HepG2 (cell line): ENCODE measurements around the gene ZCCHC3. TPM values are rescaled to one million over a fixed set of nuclear protein-coding genes. Genes with fewer than 3 reads are reported as not detected.
A peak's percentile ranks its signal among the peaks of the same experiment; 100 is the strongest.

Experiments
- ATAC-seq: fragments of 200-7000 bp; cut with Tn5 transposase; 3 replicates; pipeline ENCODE4 v1.9.1; 2020; ENCODE audit warnings: mild to moderate bottlenecking, moderate library complexity
- BruUV-seq: library from RNA; stranded (reverse); fragments of 400-500 nt; replicated peaks from 2 replicates; lab custom pipeline; 2021; lab: Mats Ljungman, UMichigan
- CTCF ChIA-PET: fragments of 300-600 bp; formaldehyde crosslinking; extraction: SDS; loops from one replicate; lab custom pipeline; 2021; ENCODE audit warnings: low total read pairs, inconsistent platforms, low intra/inter-chr PET ratio; lab: Yijun Ruan, JAX
- POLR2A ChIA-PET: fragments of 350-600 bp; sonication (Branson Sonifier 250); formaldehyde crosslinking; loops from one replicate; lab custom pipeline; 2020; ENCODE audit warnings: antibody characterized with exemption, inconsistent platforms; lab: Yijun Ruan, JAX
- DNase-seq: peaks from one replicate; pipeline ENCODE4 v3.0.0-alpha.2; 2015; ENCODE audit warnings: low spot score
- FAIRE-seq: peaks from 3 replicates; lab custom pipeline; 2011; peaks lifted over from hg19 to GRCh38; lab: Jason Lieb, UNC
- H2AFZ ChIP-seq: one replicate; pipeline ENCODE4 v1.6.1; 2011; ENCODE audit warnings: low read length, inconsistent platforms
- H3K27ac ChIP-seq: fragments of 300-600 bp; 3 replicates; pipeline ENCODE4 v1.8.0; 2011; ENCODE audit warnings: mixed run types, mild to moderate bottlenecking, mixed read lengths, low read length, inconsistent platforms; ENCODE audit not compliant: insufficient read depth; ENCODE audit errors: extremely low read length
- H3K27me3 ChIP-seq, 2 experiments: fragments of 200-600 bp in 1 of 2; 2 replicates in 1 of 2; 3 replicates in 1 of 2; pipeline versions ENCODE4 v1.6.0 to v1.8.0; 2011; ENCODE audit warnings: low read length in 2 of 2, mild to moderate bottlenecking in 2 of 2, moderate library complexity in 2 of 2, inconsistent platforms in 1 of 2; ENCODE audit not compliant: insufficient read depth in 2 of 2, control insufficient read depth in 1 of 2
- H3K36me3 ChIP-seq, 2 experiments: fragments of 200-600 bp in 1 of 2; replicated peaks in 1 of 2; 2 replicates in 1 of 2; 3 replicates in 1 of 2; pipeline versions ENCODE4 v1.5.1 to v1.8.0; 2011; ENCODE audit warnings: low read length in 2 of 2, inconsistent platforms in 1 of 2; ENCODE audit not compliant: insufficient read depth in 2 of 2, control insufficient read depth in 1 of 2
- H3K4me1 ChIP-seq: 2 replicates; pipeline ENCODE4 v1.5.1; 2012; ENCODE audit warnings: low read length, inconsistent platforms; ENCODE audit not compliant: insufficient read depth
- H3K4me2 ChIP-seq: 2 replicates; pipeline ENCODE4 v1.6.0; 2011; ENCODE audit warnings: low read depth, low read length, inconsistent platforms
- H3K4me3 ChIP-seq, 3 experiments: fragments of 200-600 bp in 1 of 3; sonication (generic), shearing (Covaris generic) in 1 of 3; replicated peaks in 1 of 3; 2 replicates each; pipeline ENCODE4 v1.5.1; 2011 to 2016; ENCODE audit warnings: low read length in 3 of 3, inconsistent platforms in 2 of 3, low read depth in 2 of 3, mild to moderate bottlenecking in 2 of 3, control low read depth in 1 of 3, mixed read lengths in 1 of 3; ENCODE audit not compliant: insufficient read depth in 1 of 3
- H3K79me2 ChIP-seq: one replicate; pipeline ENCODE4 v1.6.1; 2011; ENCODE audit warnings: low read length, inconsistent platforms; ENCODE audit not compliant: insufficient read depth
- H3K9ac ChIP-seq: 2 replicates; pipeline ENCODE4 v1.6.0; 2011; ENCODE audit warnings: mild to moderate bottlenecking, low read depth, low read length, inconsistent platforms; ENCODE audit not compliant: insufficient read depth
- H3K9me3 ChIP-seq: 2 replicates; pipeline ENCODE4 v1.5.1; 2012; ENCODE audit warnings: mild to moderate bottlenecking, low read length
- H4K20me1 ChIP-seq: 2 replicates; pipeline ENCODE4 v1.6.0; 2011; ENCODE audit warnings: inconsistent platforms, mild to moderate bottlenecking, low read length, moderate library complexity; ENCODE audit not compliant: insufficient read depth
- CEBPG ChIP-seq: IDR thresholded peaks from 2 replicates; pipeline ENCODE4 v1.6.1; 2016
- DRAP1 ChIP-seq: IDR thresholded peaks from 2 replicates; pipeline ENCODE4 v1.6.1; 2016; ENCODE audit warnings: missing genetic modification reagents, missing compliant biosample characterization
- EHMT2 ChIP-seq: fragments of 200-600 bp; sonication (generic); IDR thresholded peaks from 2 replicates; pipeline ENCODE4 v1.7.0; 2017; ENCODE audit warnings: antibody characterized with exemption, low read depth, low read length, borderline replicate concordance
- MED8 ChIP-seq: sonication (generic); formaldehyde crosslinking; IDR thresholded peaks from 2 replicates; pipeline ENCODE4 v1.8.1; 2023; ENCODE audit warnings: mild to moderate bottlenecking, missing genetic modification reagents; ENCODE audit not compliant: insufficient replicate concordance
- RFX5 ChIP-seq: IDR thresholded peaks from 2 replicates; pipeline ENCODE4 v1.6.1; 2011; ENCODE audit warnings: low read depth, low read length, improper control_type of control experiment
- SIX1 ChIP-seq: sonication (generic); formaldehyde crosslinking; IDR thresholded peaks from 2 replicates; pipeline ENCODE4 v1.4.0; 2020; ENCODE audit warnings: missing genetic modification reagents, borderline replicate concordance
- TCF12 ChIP-seq, 2 experiments: fragments of 450-650 bp in 1 of 2; sonication (generic) in 1 of 2; formaldehyde crosslinking in 1 of 2; IDR thresholded peaks; 2 replicates each; pipeline versions ENCODE4 v1.6.1 to v1.8.0; 2017 to 2022; ENCODE audit warnings: antibody characterized with exemption in 1 of 2, mild to moderate bottlenecking in 1 of 2, missing genetic modification reagents in 1 of 2, moderate library complexity in 1 of 2
- ZEB1 ChIP-seq: IDR thresholded peaks from 2 replicates; pipeline ENCODE4 v1.6.1; 2012; ENCODE audit warnings: mild to moderate bottlenecking, low read depth, inconsistent platforms; ENCODE audit not compliant: insufficient replicate concordance
- ZNF362 ChIP-seq: sonication (generic); formaldehyde crosslinking; IDR thresholded peaks from 2 replicates; pipeline ENCODE4 v1.4.0; 2020; ENCODE audit warnings: missing genetic modification reagents, mild to moderate bottlenecking, borderline replicate concordance
- ZNF761 ChIP-seq: sonication (generic); formaldehyde crosslinking; conservative IDR thresholded peaks from 2 replicates; pipeline ENCODE4 v1.4.0; 2020; ENCODE audit warnings: mild to moderate bottlenecking, missing genetic modification reagents
- ZNF816 ChIP-seq: sonication (generic); formaldehyde crosslinking; IDR thresholded peaks from 2 replicates; pipeline ENCODE4 v1.8.0; 2022; ENCODE audit warnings: missing genetic modification reagents, mild to moderate bottlenecking, borderline replicate concordance
- ZSCAN12 ChIP-seq: sonication (generic); formaldehyde crosslinking; IDR thresholded peaks from 2 replicates; pipeline ENCODE4 v1.9.0; 2021; ENCODE audit warnings: mild to moderate bottlenecking, missing genetic modification reagents
- ZSCAN9 ChIP-seq: IDR thresholded peaks from 2 replicates; pipeline ENCODE4 v1.6.1; 2016; ENCODE audit warnings: borderline replicate concordance
- WGBS: methylation state at CpG from one replicate; pipeline ENCODE4 v1.1.6; 2017; ENCODE audit warnings: low lambda C conversion rate; 5-methylcytosine and 5-hydroxymethylcytosine counted together
- in situ Hi-C: cut with HindIII; loops from 2 replicates; pipeline ENCODE4 v1.10.0; 2017; ENCODE audit warnings: low pct_unique_long_range_greater_than_20kb; ENCODE audit not compliant: extremely low pct_ligation_motif_present
- intact Hi-C: fragments of 100-400 bp; cut with micrococcal nuclease; formaldehyde crosslinking; loops from one replicate; pipeline ENCODE4 v1.10.0; 2022; ENCODE audit not compliant: unreplicated experiment
- polyA plus RNA-seq, 8 experiments: library from polyadenylated mRNA; depleted of rRNA in 3 of 8; stranded (reverse) in 7 of 8; unstranded in 1 of 8; fragments of >200 nt; fragmentation: Illumina TruSeq in 4 of 8; extraction: Trizol in 4 of 8; gene quantifications; 2 replicates each; pipeline versions ENCODE4 v1.2.1 to v1.2.3, GENCODE V29; 2011 to 2016; ENCODE audit warnings: low read depth in 4 of 8, missing spikeins in 1 of 8, mixed read lengths in 1 of 8; ENCODE audit not compliant: insufficient read depth in 1 of 8
- total RNA-seq, 5 experiments: library from RNA; depleted of rRNA; stranded (reverse); fragments of >200 nt; fragmentation: Illumina TruSeq; extraction: Trizol; gene quantifications; 2 replicates each; pipeline ENCODE4 v1.2.3, GENCODE V29; 2016; ENCODE audit warnings: low read depth in 1 of 5
- TF ChIP-seq, protein P1 (sequence below): sonication (generic); formaldehyde crosslinking; IDR thresholded peaks from 2 replicates; pipeline ENCODE4 v1.4.0; 2020; ENCODE audit warnings: missing genetic modification reagents, borderline replicate concordance
- TF ChIP-seq, protein P2 (sequence below): sonication (generic); formaldehyde crosslinking; IDR thresholded peaks from 2 replicates; pipeline ENCODE4 v1.9.0; 2022; ENCODE audit warnings: low read depth, missing genetic modification reagents

Gene ZCCHC3
- total and polyA plus RNA-seq, 2 of the 13 experiments (the other 11 are each of a cell fraction or from before 2014, with no cell fraction given), result 46.6 to 63.0 TPM

- TF ChIP-seq ZNF362 (CRISPR knock-in tag) (peak; percentile 85; the same call in 1 of the 2 replicates), DRAP1 (CRISPR knock-in tag) (peak; percentile 5; the same call in 1 of the 2 replicates), CEBPG (CRISPR knock-in tag) (peak; percentile 58), ZNF761 (CRISPR knock-in tag) (0 out of 2 replicates have a peak, but pooled peaks have one; percentile 50), ZNF816 (CRISPR knock-in tag) (peak; percentile 74; the same call in 1 of the 2 replicates), ZEB1 (peak; percentile 21), EHMT2 (no peak)
These were observed 13.3 kb downstream of the ZCCHC3 start (continued) for GRCh38 chr20:310645-311044.

DNA sequence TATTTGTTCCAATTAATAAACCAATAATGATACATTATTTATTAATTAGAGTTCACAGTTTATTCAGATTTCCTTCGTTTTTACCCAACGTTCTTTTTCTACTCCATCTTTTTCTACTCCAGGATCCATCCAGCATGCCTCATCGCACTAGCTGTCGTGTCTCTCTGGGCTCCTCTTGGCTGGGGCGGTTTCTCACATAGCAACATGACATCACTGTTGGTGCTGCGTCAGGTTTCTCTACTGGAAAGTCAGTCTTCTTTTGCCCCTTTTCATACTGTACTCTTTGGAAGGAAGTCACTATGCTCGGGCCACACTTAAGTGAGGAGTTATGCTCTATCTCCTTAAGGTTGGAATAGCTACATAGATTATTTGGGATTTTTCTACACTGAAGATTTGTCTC is 14.2 kb downstream of the ZCCHC3 start:
- CTCF ChIA-PET, result no interaction called here
- H3K27me3 ChIP-seq, result no peaks in the 10 kb centered on the region; a peak in 1 of 5 replicates
- H3K36me3 ChIP-seq, result no peaks in the 10 kb centered on the region
- intact Hi-C loops (no loop called here), in situ Hi-C loops (no loop called here)
- H3K9me3 ChIP-seq, result no peaks in the 10 kb centered on the region
- no peak overlapping the region for H3K9ac ChIP-seq
- no peaks in the 10 kb centered on the region for H4K20me1 ChIP-seq
- no peak for ATAC-seq
- H3K4me1 ChIP-seq, result peaks cover 41% of the 10 kb centered on the region
- no peak overlapping the region for H2AFZ ChIP-seq
- FAIRE-seq, result no peak
- no peaks in the 10 kb centered on the region for H3K79me2 ChIP-seq
- BruUV-seq, result no TSS peak
- POLR2A ChIA-PET, result interaction anchor here (1.7 to 3.7 kb wide), 2 partner anchors 12 to 13 kb away, joined by 5 to 9 read pairs; partner anchors contain the start of gene SOX12
- TF ChIP-seq, protein P1, sequence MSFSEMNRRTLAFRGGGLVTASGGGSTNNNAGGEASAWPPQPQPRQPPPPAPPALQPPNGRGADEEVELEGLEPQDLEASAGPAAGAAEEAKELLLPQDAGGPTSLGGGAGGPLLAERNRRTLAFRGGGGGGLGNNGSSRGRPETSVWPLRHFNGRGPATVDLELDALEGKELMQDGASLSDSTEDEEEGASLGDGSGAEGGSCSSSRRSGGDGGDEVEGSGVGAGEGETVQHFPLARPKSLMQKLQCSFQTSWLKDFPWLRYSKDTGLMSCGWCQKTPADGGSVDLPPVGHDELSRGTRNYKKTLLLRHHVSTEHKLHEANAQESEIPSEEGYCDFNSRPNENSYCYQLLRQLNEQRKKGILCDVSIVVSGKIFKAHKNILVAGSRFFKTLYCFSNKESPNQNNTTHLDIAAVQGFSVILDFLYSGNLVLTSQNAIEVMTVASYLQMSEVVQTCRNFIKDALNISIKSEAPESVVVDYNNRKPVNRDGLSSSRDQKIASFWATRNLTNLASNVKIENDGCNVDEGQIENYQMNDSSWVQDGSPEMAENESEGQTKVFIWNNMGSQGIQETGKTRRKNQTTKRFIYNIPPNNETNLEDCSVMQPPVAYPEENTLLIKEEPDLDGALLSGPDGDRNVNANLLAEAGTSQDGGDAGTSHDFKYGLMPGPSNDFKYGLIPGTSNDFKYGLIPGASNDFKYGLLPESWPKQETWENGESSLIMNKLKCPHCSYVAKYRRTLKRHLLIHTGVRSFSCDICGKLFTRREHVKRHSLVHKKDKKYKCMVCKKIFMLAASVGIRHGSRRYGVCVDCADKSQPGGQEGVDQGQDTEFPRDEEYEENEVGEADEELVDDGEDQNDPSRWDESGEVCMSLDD (CRISPR knock-in tag), result no peak
- TF ChIP-seq ZSCAN9 (CRISPR knock-in tag) (no peak), RFX5 (0 out of 2 replicates have a peak, but pooled peaks have one; percentile 50), TCF12 (IDR thresholded peaks at IDR 0.05) (no peak), TCF12 (CRISPR knock-in tag; IDR thresholded peaks at IDR 0.05) (no peak), SIX1 (CRISPR knock-in tag) (no peak), MED8 (CRISPR knock-in tag) (no peak), ZSCAN12 (no peak)
- TF ChIP-seq, protein P2, sequence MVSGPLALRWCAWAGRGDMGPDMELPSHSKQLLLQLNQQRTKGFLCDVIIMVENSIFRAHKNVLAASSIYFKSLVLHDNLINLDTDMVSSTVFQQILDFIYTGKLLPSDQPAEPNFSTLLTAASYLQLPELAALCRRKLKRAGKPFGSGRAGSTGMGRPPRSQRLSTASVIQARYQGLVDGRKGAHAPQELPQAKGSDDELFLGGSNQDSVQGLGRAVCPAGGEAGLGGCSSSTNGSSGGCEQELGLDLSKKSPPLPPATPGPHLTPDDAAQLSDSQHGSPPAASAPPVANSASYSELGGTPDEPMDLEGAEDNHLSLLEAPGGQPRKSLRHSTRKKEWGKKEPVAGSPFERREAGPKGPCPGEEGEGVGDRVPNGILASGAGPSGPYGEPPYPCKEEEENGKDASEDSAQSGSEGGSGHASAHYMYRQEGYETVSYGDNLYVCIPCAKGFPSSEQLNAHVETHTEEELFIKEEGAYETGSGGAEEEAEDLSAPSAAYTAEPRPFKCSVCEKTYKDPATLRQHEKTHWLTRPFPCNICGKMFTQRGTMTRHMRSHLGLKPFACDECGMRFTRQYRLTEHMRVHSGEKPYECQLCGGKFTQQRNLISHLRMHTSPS (CRISPR knock-in tag), result no peak
- TF ChIP-seq, all 625 proteins: peak for 1
- no peak overlapping the region for H3K4me3 ChIP-seq
- DNase-seq, result no peak
- no peak overlapping the region for H3K27ac ChIP-seq
- 78% methylated on average over 7 of the region's 7 CpGs for WGBS
- H3K4me2 ChIP-seq, result no peak overlapping the region
